K562 (cell line): ENCODE measurements around the gene SLC5A2. TPM values are rescaled to one million over a fixed set of nuclear protein-coding genes. Genes with fewer than 3 reads are reported as not detected.

Source experiments
- ASH1L ChIP-seq: fragments of 450-650 bp; IDR thresholded peaks from 2 replicates; pipeline ENCODE4 v1.6.1; 2018; ENCODE audit warnings: borderline replicate concordance, mild to moderate bottlenecking, low read depth; ENCODE audit not compliant: partially characterized antibody
- CHD2 ChIP-seq: IDR thresholded peaks from 2 replicates; pipeline ENCODE4 v1.6.1; 2011; ENCODE audit warnings: low read depth, low read length
- FOXK1 ChIP-seq: sonication (generic); formaldehyde crosslinking; IDR thresholded peaks from 2 replicates; pipeline ENCODE4 v1.8.0; 2022; ENCODE audit warnings: missing genetic modification reagents, mild to moderate bottlenecking, borderline replicate concordance
- FOXM1 ChIP-seq, 2 experiments: fragments of 450-650 bp in 1 of 2; sonication (generic) in 1 of 2; formaldehyde crosslinking in 1 of 2; IDR thresholded peaks; 2 replicates each; pipeline versions ENCODE4 v1.6.1 to v1.9.0; 2017 to 2022; ENCODE audit warnings: low read depth in 2 of 2, mild to moderate bottlenecking in 2 of 2, missing genetic modification reagents in 1 of 2, moderate library complexity in 1 of 2
- HES1 ChIP-seq: fragments of 450-650 bp; IDR thresholded peaks from 2 replicates; pipeline ENCODE4 v1.6.1; 2016; ENCODE audit warnings: low read depth, mild to moderate bottlenecking, moderate library complexity
- MAZ ChIP-seq, 2 experiments: fragments of 450-650 bp in 1 of 2; sonication (generic) in 1 of 2; formaldehyde crosslinking; IDR thresholded peaks in 1 of 2; conservative IDR thresholded peaks in 1 of 2; 2 replicates each; pipeline versions ENCODE4 v1.4.0 to v1.5.0; 2020; ENCODE audit warnings: mild to moderate bottlenecking in 1 of 2, missing genetic modification reagents in 1 of 2
- MCM2 ChIP-seq: fragments of 450-650 bp; IDR thresholded peaks from 2 replicates; pipeline ENCODE4 v1.6.1; 2017; ENCODE audit warnings: low read depth, mild to moderate bottlenecking
- MIER1 ChIP-seq: fragments of 450-650 bp; IDR thresholded peaks from 2 replicates; pipeline ENCODE4 v1.6.1; 2016; ENCODE audit warnings: antibody characterized with exemption, mild to moderate bottlenecking, low read depth
- MNT ChIP-seq, 2 experiments: fragments of 450-650 bp; conservative IDR thresholded peaks; 2 replicates each; pipeline ENCODE4 v1.6.1; 2017; ENCODE audit warnings: mild to moderate bottlenecking in 2 of 2, moderate library complexity in 2 of 2
- MTA3 ChIP-seq: fragments of 450-650 bp; formaldehyde crosslinking; IDR thresholded peaks from 2 replicates; pipeline ENCODE4 v1.6.1; 2017; ENCODE audit warnings: mild to moderate bottlenecking, borderline replicate concordance
- NCOA6 ChIP-seq: fragments of 450-650 bp; IDR thresholded peaks from 2 replicates; pipeline ENCODE4 v1.6.1; 2017; ENCODE audit warnings: mild to moderate bottlenecking
- POLR2B ChIP-seq: fragments of 450-650 bp; IDR thresholded peaks from 2 replicates; pipeline ENCODE4 v1.6.1; 2018; ENCODE audit warnings: low read depth; ENCODE audit not compliant: partially characterized antibody
- SMARCA5 ChIP-seq: fragments of 450-650 bp; IDR thresholded peaks from 2 replicates; pipeline ENCODE4 v1.6.1; 2016
- U2AF2 ChIP-seq: fragments of 200-400 bp; formaldehyde crosslinking; optimal IDR thresholded peaks from 2 replicates; pipeline ENCODE3; 2017; ENCODE audit warnings: low read depth, mild to moderate bottlenecking, low read length
- ZNF253 ChIP-seq: fragments of 250-450 bp; sonication (Bioruptor Pico); conservative IDR thresholded peaks from 2 replicates; pipeline ENCODE4 v1.6.1; 2021; ENCODE audit warnings: mild to moderate bottlenecking
- ZNF586 ChIP-seq: fragments of 450-650 bp; formaldehyde crosslinking; conservative IDR thresholded peaks from 2 replicates; pipeline ENCODE4 v1.4.0; 2020; ENCODE audit warnings: mild to moderate bottlenecking, moderate library complexity
- polyA plus RNA-seq, 8 experiments: library from polyadenylated mRNA; depleted of rRNA in 4 of 8; stranded (reverse) in 5 of 8; unstranded in 3 of 8; fragments of >200 nt; fragmentation: Nextera tagmentation in 2 of 8; fragmentation: Illumina TruSeq in 1 of 8; extraction: Ambion mirVana in 2 of 8; extraction: Trizol in 1 of 8; gene quantifications; 2 replicates each; pipeline versions ENCODE4 v1.2.1 to v1.2.3, GENCODE V29; 2011 to 2014; ENCODE audit warnings: inconsistent platforms in 1 of 8, missing spikeins in 1 of 8
- total RNA-seq, 7 experiments: library from RNA; depleted of rRNA in 6 of 7; stranded (reverse); fragments of >200 nt in 6 of 7; fragmentation: Illumina TruSeq in 2 of 7; extraction: Trizol in 2 of 7; gene quantifications; 2 replicates each; pipeline versions ENCODE4 v1.2.1 to v1.2.3, GENCODE V29; 2011 to 2021; ENCODE audit warnings: low replicate concordance in 1 of 7
- TF ChIP-seq, protein P1 (sequence below): fragments of 200-800 bp; sonication (Bioruptor generic); IDR thresholded peaks from 2 replicates; pipeline ENCODE4 v1.6.1; 2017; ENCODE audit warnings: missing genetic modification characterization, missing compliant biosample characterization
- TF ChIP-seq, protein P2 (sequence below), 2 experiments: fragments of 450-650 bp in 1 of 2; IDR thresholded peaks; 2 replicates each; pipeline ENCODE4 v1.6.1; 2011 to 2017; ENCODE audit warnings: low read depth in 2 of 2, antibody characterized with exemption in 1 of 2, borderline replicate concordance in 1 of 2, low read length in 1 of 2, mild to moderate bottlenecking in 1 of 2, mixed read lengths in 1 of 2; ENCODE audit not compliant: control insufficient read depth in 1 of 2
- TF ChIP-seq, protein P3 (sequence below): fragments of 450-650 bp; IDR thresholded peaks from 2 replicates; pipeline ENCODE4 v1.6.1; 2016

Gene SLC5A2
- total and polyA plus RNA-seq, 9 of the 15 experiments (the other 6 are each of a cell fraction or from before 2014, with no cell fraction given): 0.07 to 2.7 (median 2.2) TPM; not detected in 6

- 0 out of 4 replicates have a peak, but pooled peaks have one; percentile 18 to 30 for TF ChIP-seq MNT (conservative IDR thresholded peaks at IDR 0.05)
- no peak for TF ChIP-seq HES1
- TF ChIP-seq NCOA6: no peak
- TF ChIP-seq ASH1L: no peak
- no peak for TF ChIP-seq POLR2B
- TF ChIP-seq, protein P1, sequence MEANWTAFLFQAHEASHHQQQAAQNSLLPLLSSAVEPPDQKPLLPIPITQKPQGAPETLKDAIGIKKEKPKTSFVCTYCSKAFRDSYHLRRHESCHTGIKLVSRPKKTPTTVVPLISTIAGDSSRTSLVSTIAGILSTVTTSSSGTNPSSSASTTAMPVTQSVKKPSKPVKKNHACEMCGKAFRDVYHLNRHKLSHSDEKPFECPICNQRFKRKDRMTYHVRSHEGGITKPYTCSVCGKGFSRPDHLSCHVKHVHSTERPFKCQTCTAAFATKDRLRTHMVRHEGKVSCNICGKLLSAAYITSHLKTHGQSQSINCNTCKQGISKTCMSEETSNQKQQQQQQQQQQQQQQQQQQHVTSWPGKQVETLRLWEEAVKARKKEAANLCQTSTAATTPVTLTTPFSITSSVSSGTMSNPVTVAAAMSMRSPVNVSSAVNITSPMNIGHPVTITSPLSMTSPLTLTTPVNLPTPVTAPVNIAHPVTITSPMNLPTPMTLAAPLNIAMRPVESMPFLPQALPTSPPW (CRISPR knock-in tag): peak; percentile 55
- TF ChIP-seq, protein P2, sequence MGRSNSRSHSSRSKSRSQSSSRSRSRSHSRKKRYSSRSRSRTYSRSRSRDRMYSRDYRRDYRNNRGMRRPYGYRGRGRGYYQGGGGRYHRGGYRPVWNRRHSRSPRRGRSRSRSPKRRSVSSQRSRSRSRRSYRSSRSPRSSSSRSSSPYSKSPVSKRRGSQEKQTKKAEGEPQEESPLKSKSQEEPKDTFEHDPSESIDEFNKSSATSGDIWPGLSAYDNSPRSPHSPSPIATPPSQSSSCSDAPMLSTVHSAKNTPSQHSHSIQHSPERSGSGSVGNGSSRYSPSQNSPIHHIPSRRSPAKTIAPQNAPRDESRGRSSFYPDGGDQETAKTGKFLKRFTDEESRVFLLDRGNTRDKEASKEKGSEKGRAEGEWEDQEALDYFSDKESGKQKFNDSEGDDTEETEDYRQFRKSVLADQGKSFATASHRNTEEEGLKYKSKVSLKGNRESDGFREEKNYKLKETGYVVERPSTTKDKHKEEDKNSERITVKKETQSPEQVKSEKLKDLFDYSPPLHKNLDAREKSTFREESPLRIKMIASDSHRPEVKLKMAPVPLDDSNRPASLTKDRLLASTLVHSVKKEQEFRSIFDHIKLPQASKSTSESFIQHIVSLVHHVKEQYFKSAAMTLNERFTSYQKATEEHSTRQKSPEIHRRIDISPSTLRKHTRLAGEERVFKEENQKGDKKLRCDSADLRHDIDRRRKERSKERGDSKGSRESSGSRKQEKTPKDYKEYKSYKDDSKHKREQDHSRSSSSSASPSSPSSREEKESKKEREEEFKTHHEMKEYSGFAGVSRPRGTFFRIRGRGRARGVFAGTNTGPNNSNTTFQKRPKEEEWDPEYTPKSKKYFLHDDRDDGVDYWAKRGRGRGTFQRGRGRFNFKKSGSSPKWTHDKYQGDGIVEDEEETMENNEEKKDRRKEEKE (IDR thresholded peaks at IDR 0.05; ENCODE audit: borderline replicate concordance in 1 of 2, control insufficient read depth in 1 of 2, low read depth in 2 of 2, low read length in 1 of 2): no peak
- TF ChIP-seq MIER1: no peak
- TF ChIP-seq MCM2: no peak
- TF ChIP-seq ZNF253 (CRISPR knock-in tag): no peak
- no peak for TF ChIP-seq U2AF2
- no peak for TF ChIP-seq ZNF586 (CRISPR knock-in tag)
- TF ChIP-seq MTA3: peak; percentile 40; the same call in 1 of the 2 replicates
- TF ChIP-seq FOXM1 (IDR thresholded peaks at IDR 0.05; ENCODE audit: low read depth): peak; percentile 68
- TF ChIP-seq FOXM1 (CRISPR knock-in tag; IDR thresholded peaks at IDR 0.05; ENCODE audit: low read depth): no peak
- TF ChIP-seq FOXK1: no peak
- TF ChIP-seq, protein P3, sequence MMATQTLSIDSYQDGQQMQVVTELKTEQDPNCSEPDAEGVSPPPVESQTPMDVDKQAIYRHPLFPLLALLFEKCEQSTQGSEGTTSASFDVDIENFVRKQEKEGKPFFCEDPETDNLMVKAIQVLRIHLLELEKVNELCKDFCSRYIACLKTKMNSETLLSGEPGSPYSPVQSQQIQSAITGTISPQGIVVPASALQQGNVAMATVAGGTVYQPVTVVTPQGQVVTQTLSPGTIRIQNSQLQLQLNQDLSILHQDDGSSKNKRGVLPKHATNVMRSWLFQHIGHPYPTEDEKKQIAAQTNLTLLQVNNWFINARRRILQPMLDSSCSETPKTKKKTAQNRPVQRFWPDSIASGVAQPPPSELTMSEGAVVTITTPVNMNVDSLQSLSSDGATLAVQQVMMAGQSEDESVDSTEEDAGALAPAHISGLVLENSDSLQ: no peak
- TF ChIP-seq SMARCA5: no peak
- peak in 1 of 2 experiments; percentile 37; a peak in 1 of 4 replicates for TF ChIP-seq MAZ (CRISPR knock-in tag; conservative IDR thresholded peaks at IDR 0.05 in 1 of 2, IDR thresholded peaks at IDR 0.05 in 1 of 2)
- TF ChIP-seq CHD2: 0 out of 2 replicates have a peak, but pooled peaks have one; percentile 36
Measured at GRCh38 chr16:31451681-31452351, 31.1 kb upstream of the SLC5A2 start (continued).
